Measurements from ENCODE around the gene DNAJB9. TPM values are rescaled to one million over a fixed set of nuclear protein-coding genes. Genes with fewer than 3 reads are reported as not detected.
"Not testable (repeated sequence)": the region's sequence is repeated elsewhere in the genome, so short reads cannot be mapped to it uniquely, and the experiment has no call there.

Gene DNAJB9
- total RNA-seq, 1 donor from 2014 or later = 49.5 TPM

DNA sequence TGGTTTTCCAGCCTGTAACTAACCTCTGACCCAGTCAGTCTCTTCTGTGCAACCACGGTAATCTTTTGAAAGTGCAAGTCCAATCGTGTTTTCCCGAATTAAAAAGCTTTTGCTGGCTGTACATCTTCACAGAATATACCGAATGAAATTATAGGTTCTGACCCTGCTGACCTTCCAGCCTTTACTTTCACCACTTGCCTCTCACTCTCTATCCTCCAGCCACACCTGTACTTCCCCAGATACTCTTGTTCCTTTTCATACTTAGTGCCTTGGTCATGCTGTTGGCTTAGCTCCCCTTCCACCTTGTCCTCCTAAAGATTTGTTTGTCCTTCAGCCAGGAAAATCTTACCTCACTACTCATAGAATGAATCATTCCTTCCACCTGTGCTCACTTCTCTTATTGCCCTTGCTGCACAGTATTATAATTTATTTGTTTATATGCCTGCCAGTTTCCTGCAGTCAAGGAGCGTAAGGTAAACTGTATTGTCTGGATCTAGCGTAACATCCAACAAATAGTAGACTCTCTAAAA is 41.4 kb upstream of the DNAJB9 start:
- Histone ChIP-seq H3K27me3 (ENCODE audit: control insufficient read depth, insufficient read depth, low read length) (no peaks in the 10 kb centered on the region), H3K36me3 (ENCODE audit: control insufficient read depth, insufficient read depth, low read length) (no peaks in the 10 kb centered on the region), H3K4me3 (ENCODE audit: low read depth, low read length) (no peak overlapping the region)
- DNase-seq (ENCODE audit: low read depth) = peak; percentile 18
- TF ChIP-seq, protein P1, sequence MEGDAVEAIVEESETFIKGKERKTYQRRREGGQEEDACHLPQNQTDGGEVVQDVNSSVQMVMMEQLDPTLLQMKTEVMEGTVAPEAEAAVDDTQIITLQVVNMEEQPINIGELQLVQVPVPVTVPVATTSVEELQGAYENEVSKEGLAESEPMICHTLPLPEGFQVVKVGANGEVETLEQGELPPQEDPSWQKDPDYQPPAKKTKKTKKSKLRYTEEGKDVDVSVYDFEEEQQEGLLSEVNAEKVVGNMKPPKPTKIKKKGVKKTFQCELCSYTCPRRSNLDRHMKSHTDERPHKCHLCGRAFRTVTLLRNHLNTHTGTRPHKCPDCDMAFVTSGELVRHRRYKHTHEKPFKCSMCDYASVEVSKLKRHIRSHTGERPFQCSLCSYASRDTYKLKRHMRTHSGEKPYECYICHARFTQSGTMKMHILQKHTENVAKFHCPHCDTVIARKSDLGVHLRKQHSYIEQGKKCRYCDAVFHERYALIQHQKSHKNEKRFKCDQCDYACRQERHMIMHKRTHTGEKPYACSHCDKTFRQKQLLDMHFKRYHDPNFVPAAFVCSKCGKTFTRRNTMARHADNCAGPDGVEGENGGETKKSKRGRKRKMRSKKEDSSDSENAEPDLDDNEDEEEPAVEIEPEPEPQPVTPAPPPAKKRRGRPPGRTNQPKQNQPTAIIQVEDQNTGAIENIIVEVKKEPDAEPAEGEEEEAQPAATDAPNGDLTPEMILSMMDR (IDR thresholded peaks at IDR 0.05; ENCODE audit: insufficient read depth, low read length, poor library complexity, severe bottlenecking) = no peak

DNA sequence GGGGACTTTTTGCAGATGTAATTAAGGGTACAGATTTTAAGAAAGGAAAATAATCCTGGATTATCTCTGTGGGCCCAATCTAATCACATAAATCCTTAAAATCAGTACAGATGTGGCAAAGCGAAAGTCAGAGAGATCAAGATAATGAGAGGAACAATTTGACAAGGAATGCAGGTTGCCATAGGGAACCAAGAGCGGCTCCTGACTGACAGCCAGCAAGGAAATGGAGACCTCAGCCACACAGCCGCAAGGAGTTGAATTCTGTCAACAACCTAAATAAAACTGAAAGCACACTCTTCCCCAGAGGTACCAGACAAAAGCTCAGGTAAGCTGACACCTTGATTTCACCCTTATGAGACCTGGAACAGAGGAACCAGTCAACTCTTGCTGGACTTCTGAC is 40.3 kb upstream of the DNAJB9 start:
- Histone ChIP-seq H3K27me3 (ENCODE audit: control insufficient read depth, insufficient read depth, low read length) (no peaks in the 10 kb centered on the region), H3K36me3 (ENCODE audit: control insufficient read depth, insufficient read depth, low read length) (no peaks in the 10 kb centered on the region), H3K4me3 (ENCODE audit: low read depth, low read length) (no peak overlapping the region)
- TF ChIP-seq, protein P1 (IDR thresholded peaks at IDR 0.05; ENCODE audit: insufficient read depth, low read length, poor library complexity, severe bottlenecking) = no peak
- DNase-seq (ENCODE audit: low read depth) = no peak

DNA sequence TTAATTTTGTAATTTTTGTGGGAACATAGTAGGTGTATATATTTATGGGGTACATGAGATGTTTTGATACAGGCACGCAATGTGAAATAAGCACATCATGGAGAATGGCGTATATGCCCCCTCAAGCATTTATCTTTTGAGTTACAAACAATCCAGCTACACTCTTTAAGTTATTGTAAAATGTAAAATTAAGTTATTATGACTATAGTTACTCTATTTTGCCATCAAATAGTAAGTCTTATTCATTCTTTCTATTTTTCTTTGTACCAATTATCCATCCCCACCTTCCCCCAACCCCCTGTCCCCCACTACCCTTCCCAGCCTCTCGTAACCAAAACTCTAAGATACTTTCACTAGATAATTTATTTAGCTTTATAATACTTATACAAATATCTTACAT is 36.0 kb upstream of the DNAJB9 start:
- Histone ChIP-seq H3K27me3 (ENCODE audit: control insufficient read depth, insufficient read depth, low read length) (no peaks in the 10 kb centered on the region), H3K4me3 (ENCODE audit: low read depth, low read length) (no peak overlapping the region), H3K36me3 (ENCODE audit: control insufficient read depth, insufficient read depth, low read length) (no peaks in the 10 kb centered on the region)
- TF ChIP-seq, protein P1 (IDR thresholded peaks at IDR 0.05; ENCODE audit: insufficient read depth, low read length, poor library complexity, severe bottlenecking) = no peak
- no peak for DNase-seq (ENCODE audit: low read depth)

DNA sequence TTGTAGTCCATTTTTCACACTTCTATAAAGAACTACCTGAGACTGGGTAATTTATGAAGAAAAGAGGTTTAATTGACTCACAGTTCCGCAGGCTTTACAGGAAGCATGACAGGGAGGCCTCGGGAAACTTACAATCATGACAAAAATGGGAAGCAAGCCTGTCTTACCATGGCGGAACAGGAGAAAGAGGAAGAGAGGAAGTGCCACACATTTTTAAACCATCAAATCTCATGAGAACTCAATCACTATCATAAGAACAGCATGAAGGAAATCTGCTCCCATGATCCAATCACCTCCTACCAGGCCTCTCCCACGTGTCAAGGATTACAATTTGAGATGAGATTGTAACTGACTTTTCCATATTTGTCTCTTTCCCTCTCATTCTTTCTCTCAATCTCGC is 34.4 kb upstream of the DNAJB9 start:
- Histone ChIP-seq H3K27me3 (ENCODE audit: control insufficient read depth, insufficient read depth, low read length) (no peaks in the 10 kb centered on the region), H3K4me3 (ENCODE audit: low read depth, low read length) (no peak overlapping the region), H3K36me3 (ENCODE audit: control insufficient read depth, insufficient read depth, low read length) (no peaks in the 10 kb centered on the region)
- no peak for DNase-seq (ENCODE audit: low read depth)
- TF ChIP-seq, protein P1 (IDR thresholded peaks at IDR 0.05; ENCODE audit: insufficient read depth, low read length, poor library complexity, severe bottlenecking) = no peak

DNA sequence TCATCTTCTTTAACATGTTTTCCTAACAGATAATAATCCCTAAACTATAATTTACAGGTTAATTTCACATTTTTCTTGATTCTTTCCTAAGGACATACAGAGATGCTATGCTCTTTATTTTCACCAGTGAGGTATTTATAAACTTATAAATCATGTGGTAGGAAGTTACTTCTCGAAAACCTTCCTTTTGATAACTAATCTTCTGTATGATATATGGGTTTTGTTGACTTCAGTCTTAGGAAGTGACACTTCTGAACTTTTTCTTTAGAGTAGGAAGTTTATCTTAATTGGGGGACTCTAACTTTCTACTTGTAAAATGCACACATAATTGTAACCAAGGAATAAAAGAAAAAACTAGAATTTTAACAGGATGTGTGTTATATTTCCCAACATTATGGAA is 33.9 kb upstream of the DNAJB9 start:
- no peaks in the 10 kb centered on the region for H3K27me3 ChIP-seq (ENCODE audit: control insufficient read depth, insufficient read depth, low read length)
- TF ChIP-seq, protein P1 (IDR thresholded peaks at IDR 0.05; ENCODE audit: insufficient read depth, low read length, poor library complexity, severe bottlenecking) = no peak
- H3K4me3 ChIP-seq (ENCODE audit: low read depth, low read length) = no peak overlapping the region
- no peak for DNase-seq (ENCODE audit: low read depth)
- H3K36me3 ChIP-seq (ENCODE audit: control insufficient read depth, insufficient read depth, low read length) = no peaks in the 10 kb centered on the region

DNA sequence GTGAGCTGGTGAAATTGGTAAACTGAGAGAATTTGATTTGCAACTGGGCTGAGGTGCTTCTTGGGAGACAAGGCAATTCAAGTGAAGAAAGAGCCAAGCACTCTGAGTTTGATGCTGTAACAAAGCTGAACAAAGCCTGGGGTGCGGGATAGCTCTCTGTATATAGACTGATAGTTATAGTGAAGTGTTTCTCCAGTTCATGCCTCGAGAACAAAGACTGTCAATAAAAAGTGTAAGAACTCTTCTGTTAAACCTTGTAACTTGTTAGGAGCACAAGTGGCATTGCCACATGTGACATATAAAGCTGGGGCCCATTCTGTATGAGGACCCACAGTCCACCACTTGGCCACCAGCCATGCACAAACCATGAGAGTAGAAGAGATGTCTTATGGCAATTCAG is 32.4 kb upstream of the DNAJB9 start:
- DNase-seq (ENCODE audit: low read depth) = no peak
- no peaks in the 10 kb centered on the region for H3K36me3 ChIP-seq (ENCODE audit: control insufficient read depth, insufficient read depth, low read length)
- no peak overlapping the region for H3K4me3 ChIP-seq (ENCODE audit: low read depth, low read length)
- TF ChIP-seq, protein P1 (IDR thresholded peaks at IDR 0.05; ENCODE audit: insufficient read depth, low read length, poor library complexity, severe bottlenecking) = no peak
- H3K27me3 ChIP-seq (ENCODE audit: control insufficient read depth, insufficient read depth, low read length) = no peaks in the 10 kb centered on the region

DNA sequence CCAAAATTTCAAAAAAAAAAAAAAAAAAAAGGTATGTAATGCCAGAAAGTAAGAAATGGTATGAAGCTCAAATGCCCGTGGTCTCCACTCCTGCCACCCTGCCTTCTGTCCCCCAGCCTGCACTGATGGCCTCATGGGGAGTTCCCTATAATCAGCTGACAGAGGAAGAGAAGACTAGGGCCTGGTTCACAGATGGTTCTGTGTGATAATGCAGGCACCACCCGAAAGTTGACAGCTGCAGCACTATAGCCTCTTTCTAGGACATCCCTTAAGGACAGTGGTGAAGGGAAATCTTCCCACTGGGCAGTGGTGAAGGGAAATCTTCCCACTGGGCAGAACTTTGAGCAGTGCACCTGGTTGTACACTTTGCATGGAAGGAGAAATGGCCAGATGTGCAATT is 31.4 kb upstream of the DNAJB9 start:
- not testable (repeated sequence) for DNase-seq (ENCODE audit: low read depth); H3K4me3 ChIP-seq (ENCODE audit: low read depth, low read length); H3K36me3 ChIP-seq (ENCODE audit: control insufficient read depth, insufficient read depth, low read length); H3K27me3 ChIP-seq (ENCODE audit: control insufficient read depth, insufficient read depth, low read length)

DNA sequence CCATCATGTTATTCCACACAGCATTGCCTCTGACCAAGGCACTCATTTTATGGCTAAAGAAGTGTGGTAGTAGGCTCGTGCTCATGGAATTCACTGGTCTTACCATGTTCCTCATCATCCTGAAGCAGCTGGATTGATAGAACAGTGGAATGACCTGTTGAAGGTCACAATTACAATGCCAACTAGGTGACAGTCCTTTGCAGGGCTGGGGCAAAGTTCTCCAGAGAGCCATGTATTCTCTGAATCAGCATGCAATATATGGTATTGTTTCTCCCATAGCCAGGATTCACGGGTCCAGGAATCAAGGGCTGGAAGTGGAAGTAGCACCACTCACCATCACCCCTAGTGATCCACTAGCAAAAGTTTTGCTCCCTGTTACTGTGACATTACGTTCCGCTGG is 31.0 kb upstream of the DNAJB9 start:
- DNase-seq (ENCODE audit: low read depth); H3K4me3 ChIP-seq (ENCODE audit: low read depth, low read length); H3K27me3 ChIP-seq (ENCODE audit: control insufficient read depth, insufficient read depth, low read length); H3K36me3 ChIP-seq (ENCODE audit: control insufficient read depth, insufficient read depth, low read length): not testable (repeated sequence)

Measured in kidney epithelial cell (primary cell).